T-helper 17 cell (primary cell): ENCODE measurements around the gene SMYD1. TPM values are rescaled to one million over a fixed set of nuclear protein-coding genes. Genes with fewer than 3 reads are reported as not detected.
A peak's percentile ranks its signal among the peaks of the same experiment; 100 is the strongest.

ENCODE experiments used
- ATAC-seq: fragments of 150-1000 bp; cut with Tn5 transposase; 2 replicates; pipeline ENCODE4 v1.10.0; 2021; ENCODE audit warnings: mild to moderate bottlenecking, moderate library complexity
- DNase-seq, 3 donors: peaks; one replicate each; pipeline versions ENCODE4 v3.0.0 to v3.0.0-alpha.2; 2020 to 2021
- H3K9me3 ChIP-seq: one replicate; pipeline ENCODE4 v1.7.0; 2013; ENCODE audit warnings: low read length, mild to moderate bottlenecking; ENCODE audit not compliant: control insufficient read depth, poor library complexity, severe bottlenecking
- H3K27ac Mint-ChIP-seq: one replicate; pipeline ENCODE4 v1.8.0; 2022; ENCODE audit warnings: mild to moderate bottlenecking, moderate library complexity, mixed read lengths
- H3K27me3 Mint-ChIP-seq: one replicate; pipeline ENCODE4 v1.8.0; 2022; ENCODE audit warnings: mixed read lengths
- H3K36me3 Mint-ChIP-seq: one replicate; pipeline ENCODE4 v1.8.0; 2022; ENCODE audit warnings: low read depth, mixed read lengths
- H3K4me1 Mint-ChIP-seq: one replicate; pipeline ENCODE4 v1.8.0; 2022; ENCODE audit warnings: mild to moderate bottlenecking, mixed read lengths
- H3K4me3 Mint-ChIP-seq: one replicate; pipeline ENCODE4 v1.8.0; 2022; ENCODE audit warnings: mild to moderate bottlenecking, moderate library complexity, mixed read lengths
- total RNA-seq, 4 donors: library from RNA in 2 of 4; stranded (reverse) in 2 of 4; gene quantifications; one replicate each; pipeline ENCODE4 v1.2.3 and lab custom pipeline; 2022 to 2026

SMYD1 gene
- total RNA-seq, 2 donors from 2014 or later: not detected

- H3K27me3 Mint-ChIP-seq: peaks cover 51% of the 10 kb centered on the region
- ATAC-seq (no peak), DNase-seq (no peak)
- no peaks in the 10 kb centered on the region for H3K9me3 ChIP-seq
- H3K4me1 Mint-ChIP-seq: no peaks in the 10 kb centered on the region
- no peak overlapping the region for H3K27ac Mint-ChIP-seq
- H3K36me3 Mint-ChIP-seq: peaks cover 2% of the 10 kb centered on the region
- no peak overlapping the region for H3K4me3 Mint-ChIP-seq
These were observed 69.2 kb downstream of the SMYD1 start for GRCh38 chr2:88136817-88137216.

GRCh38 chr2:88137833-88138232 is 70.2 kb downstream of the SMYD1 start:
- no peak for ATAC-seq
- H3K27me3 Mint-ChIP-seq: peaks cover 47% of the 10 kb centered on the region
- no peak for DNase-seq
- H3K9me3 ChIP-seq: no peaks in the 10 kb centered on the region
- H3K27ac Mint-ChIP-seq: no peak overlapping the region
- H3K36me3 Mint-ChIP-seq: peaks cover 2% of the 10 kb centered on the region
- no peak overlapping the region for H3K4me3 Mint-ChIP-seq
- no peaks in the 10 kb centered on the region for H3K4me1 Mint-ChIP-seq

GRCh38 chr2:88139203-88139702 is 71.6 kb downstream of the SMYD1 start:
- H3K4me1 Mint-ChIP-seq: no peaks in the 10 kb centered on the region
- DNase-seq (no peak), ATAC-seq (no peak)
- H3K27me3 Mint-ChIP-seq: peaks cover 56% of the 10 kb centered on the region
- no peaks in the 10 kb centered on the region for H3K36me3 Mint-ChIP-seq
- no peaks in the 10 kb centered on the region for H3K9me3 ChIP-seq
- no peak overlapping the region for H3K4me3 Mint-ChIP-seq
- H3K27ac Mint-ChIP-seq: no peak overlapping the region

- no peaks in the 10 kb centered on the region for H3K9me3 ChIP-seq
- Mint-ChIP-seq H3K27ac (no peak overlapping the region), H3K4me3 (no peak overlapping the region), H3K36me3 (no peaks in the 10 kb centered on the region), H3K4me1 (no peaks in the 10 kb centered on the region), H3K27me3 (peaks cover 55% of the 10 kb centered on the region)
- no peak for DNase-seq
- ATAC-seq: no peak
These were observed 72.2 kb downstream of the SMYD1 start for GRCh38 chr2:88139804-88140203.

- H3K27me3 Mint-ChIP-seq: peaks cover 54% of the 10 kb centered on the region
- ATAC-seq (no peak), DNase-seq (no peak)
- no peaks in the 10 kb centered on the region for H3K4me1 Mint-ChIP-seq
- no peaks in the 10 kb centered on the region for H3K9me3 ChIP-seq
- H3K27ac Mint-ChIP-seq: no peak overlapping the region
- H3K4me3 Mint-ChIP-seq: no peak overlapping the region
- H3K36me3 Mint-ChIP-seq: no peaks in the 10 kb centered on the region
These were observed 74.3 kb downstream of the SMYD1 start for GRCh38 chr2:88141952-88142351.

GRCh38 chr2:88144271-88144670 is 76.6 kb downstream of the SMYD1 start:
- Mint-ChIP-seq H3K27ac (no peak overlapping the region), H3K27me3 (peaks cover 41% of the 10 kb centered on the region), H3K4me3 (no peak overlapping the region), H3K4me1 (no peaks in the 10 kb centered on the region), H3K36me3 (no peaks in the 10 kb centered on the region)
- no peak for DNase-seq
- no peak for ATAC-seq
- no peaks in the 10 kb centered on the region for H3K9me3 ChIP-seq

- no peak overlapping the region for H3K27ac Mint-ChIP-seq
- H3K27me3 Mint-ChIP-seq: peaks cover 36% of the 10 kb centered on the region
These were observed 77.4 kb downstream of the SMYD1 start for GRCh38 chr2:88144914-88145497.

GRCh38 chr2:88146590-88146989 is 79.0 kb downstream of the SMYD1 start:
- DNase-seq (no peak), ATAC-seq (no peak)
- no peak overlapping the region for H3K27ac Mint-ChIP-seq
- H3K9me3 ChIP-seq: no peaks in the 10 kb centered on the region
- no peaks in the 10 kb centered on the region for H3K36me3 Mint-ChIP-seq
- peaks cover 33% of the 10 kb centered on the region for H3K27me3 Mint-ChIP-seq
- no peak overlapping the region for H3K4me3 Mint-ChIP-seq
- H3K4me1 Mint-ChIP-seq: no peaks in the 10 kb centered on the region

More at GRCh38 chr2:88144914-88145497, 77.4 kb downstream of the SMYD1 start:
- no peak for ATAC-seq
- no peak overlapping the region for H3K4me3 Mint-ChIP-seq
- no peaks in the 10 kb centered on the region for H3K4me1 Mint-ChIP-seq
- no peak for DNase-seq
- no peaks in the 10 kb centered on the region for H3K36me3 Mint-ChIP-seq
- no peaks in the 10 kb centered on the region for H3K9me3 ChIP-seq

GRCh38 chr2:88147145-88147544 is 79.5 kb downstream of the SMYD1 start:
- no peak overlapping the region for H3K27ac Mint-ChIP-seq
- DNase-seq (no peak), ATAC-seq (no peak)
- no peak overlapping the region for H3K4me3 Mint-ChIP-seq
- H3K9me3 ChIP-seq: no peaks in the 10 kb centered on the region
- H3K27me3 Mint-ChIP-seq: peaks cover 33% of the 10 kb centered on the region
- no peaks in the 10 kb centered on the region for H3K4me1 Mint-ChIP-seq
- H3K36me3 Mint-ChIP-seq: no peaks in the 10 kb centered on the region

GRCh38 chr2:88148929-88149438 is 81.4 kb downstream of the SMYD1 start:
- Mint-ChIP-seq H3K27ac (no peak overlapping the region), H3K36me3 (no peaks in the 10 kb centered on the region), H3K4me1 (no peaks in the 10 kb centered on the region), H3K27me3 (peaks cover 22% of the 10 kb centered on the region), H3K4me3 (no peak overlapping the region)
- ATAC-seq: no peak
- no peaks in the 10 kb centered on the region for H3K9me3 ChIP-seq
- DNase-seq: no peak

GRCh38 chr2:88159481-88159880 is 91.9 kb downstream of the SMYD1 start:
- DNase-seq (no peak), ATAC-seq (no peak)
- H3K9me3 ChIP-seq: no peaks in the 10 kb centered on the region
- H3K4me1 Mint-ChIP-seq: peaks cover 9% of the 10 kb centered on the region
- H3K36me3 Mint-ChIP-seq: peaks cover 5% of the 10 kb centered on the region
- H3K4me3 Mint-ChIP-seq: no peak overlapping the region
- no peak overlapping the region for H3K27ac Mint-ChIP-seq
- peaks cover 20% of the 10 kb centered on the region for H3K27me3 Mint-ChIP-seq

- Mint-ChIP-seq H3K27me3 (peaks cover 22% of the 10 kb centered on the region), H3K36me3 (peaks cover 5% of the 10 kb centered on the region), H3K4me1 (peaks cover 9% of the 10 kb centered on the region), H3K4me3 (no peak overlapping the region), H3K27ac (no peak overlapping the region)
- DNase-seq (peak in 1 of 3 donors; percentile 35), ATAC-seq (peak; percentile 65)
- no peaks in the 10 kb centered on the region for H3K9me3 ChIP-seq
These were observed 92.4 kb downstream of the SMYD1 start for GRCh38 chr2:88159955-88160415.

GRCh38 chr2:88160517-88160916 is 92.9 kb downstream of the SMYD1 start:
- Mint-ChIP-seq H3K4me1 (peaks cover 9% of the 10 kb centered on the region), H3K4me3 (no peak overlapping the region), H3K36me3 (peaks cover 5% of the 10 kb centered on the region), H3K27ac (no peak overlapping the region), H3K27me3 (peaks cover 22% of the 10 kb centered on the region)
- no peak for ATAC-seq
- no peaks in the 10 kb centered on the region for H3K9me3 ChIP-seq
- no peak for DNase-seq
